ENCODE data around the gene RXRB.
"Not testable (repeated sequence)": the region's sequence is repeated elsewhere in the genome, so short reads cannot be mapped to it uniquely, and the experiment has no call there.

RXRB gene

GRCh38 chr6:33200219-33201146 is at the start of gene RXRB, which contains the start of gene SLC39A7:
Gene RXRB (minus strand): TSS chr6:33200665. CDS start chr6:33200476, 189 bp downstream.
Gene SLC39A7 (plus strand): TSS chr6:33200867. CDS start chr6:33201246, 379 bp downstream.
- DNase-seq (ENCODE audit: low read depth), result peak; percentile 97

GRCh38 chr6:33249732-33250630 is 49.5 kb upstream of the RXRB start:
- no peak for DNase-seq (ENCODE audit: low read depth)

- DNase-seq (ENCODE audit: low read depth), result peak; percentile 89
Measured at GRCh38 chr6:33248932-33249731, 48.7 kb upstream of the RXRB start.

- no peak for DNase-seq (ENCODE audit: low read depth)
Measured at GRCh38 chr6:33248643-33248931, 48.1 kb upstream of the RXRB start.

- DNase-seq (ENCODE audit: low read depth), result peak; percentile 89
Measured at GRCh38 chr6:33247977-33248642, 47.6 kb upstream of the RXRB start.

- no peak for DNase-seq (ENCODE audit: low read depth)
Measured at GRCh38 chr6:33243476-33243875, 43.0 kb upstream of the RXRB start.

- DNase-seq (ENCODE audit: low read depth), result no peak
Measured at GRCh38 chr6:33241968-33242367, 41.5 kb upstream of the RXRB start.

- no peak for DNase-seq (ENCODE audit: low read depth)
Measured at GRCh38 chr6:33237741-33238140, 37.3 kb upstream of the RXRB start.

- no peak for DNase-seq (ENCODE audit: low read depth)
Measured at GRCh38 chr6:33236852-33237251, 36.4 kb upstream of the RXRB start.

- DNase-seq (ENCODE audit: low read depth), result no peak
Measured at GRCh38 chr6:33236328-33236727, 35.9 kb upstream of the RXRB start.

- DNase-seq (ENCODE audit: low read depth), result no peak
Measured at GRCh38 chr6:33235221-33235634, 34.8 kb upstream of the RXRB start.

- DNase-seq (ENCODE audit: low read depth), result not testable (repeated sequence)
Measured at GRCh38 chr6:33226503-33227120, 26.1 kb upstream of the RXRB start.

- no peak for DNase-seq (ENCODE audit: low read depth)
Measured at GRCh38 chr6:33217681-33218080, 17.2 kb upstream of the RXRB start.

GRCh38 chr6:33217246-33217645 is 16.8 kb upstream of the RXRB start:
- no peak for DNase-seq (ENCODE audit: low read depth)

GRCh38 chr6:33216117-33216649 is 15.7 kb upstream of the RXRB start:
- no peak for DNase-seq (ENCODE audit: low read depth)

- DNase-seq (ENCODE audit: low read depth), result no peak
Measured at GRCh38 chr6:33215271-33216116, 15.0 kb upstream of the RXRB start.

GRCh38 chr6:33213989-33214335 is 13.5 kb upstream of the RXRB start:
- no peak for DNase-seq (ENCODE audit: low read depth)

- no peak for DNase-seq (ENCODE audit: low read depth)
Measured at GRCh38 chr6:33213166-33213988, 12.9 kb upstream of the RXRB start.

- DNase-seq (ENCODE audit: low read depth), result no peak
Measured at GRCh38 chr6:33212857-33213165, 12.3 kb upstream of the RXRB start.
